PC-3 (cell line): ENCODE data around the gene C4orf36. TPM values are rescaled to one million over a fixed set of nuclear protein-coding genes. Genes with fewer than 3 reads are reported as not detected.

Source experiments
- ATAC-seq: fragments of 200-7000 bp; cut with Tn5 transposase; 2 replicates; pipeline ENCODE4 v1.9.1; 2020; ENCODE audit warnings: mild to moderate bottlenecking, moderate library complexity
- BruUV-seq: library from RNA; stranded (reverse); fragments of 400-500 nt; replicated peaks from 2 replicates; lab custom pipeline; 2021; lab: Mats Ljungman, UMichigan
- CTCF ChIA-PET: fragments of 300-600 bp; sonication (Branson Sonifier 250); formaldehyde crosslinking; loops from one replicate; lab custom pipeline; 2022; ENCODE audit warnings: antibody characterized with exemption; lab: Charles Lee
- POLR2A ChIA-PET: fragments of 300-600 bp; sonication (Branson Sonifier 250); formaldehyde crosslinking; loops from one replicate; lab custom pipeline; 2022; ENCODE audit warnings: antibody characterized with exemption; ENCODE audit not compliant: unreplicated experiment; lab: Charles Lee
- DNase-seq: peaks from one replicate; pipeline ENCODE4 v3.0.0-alpha.2; 2015
- H2AFZ ChIP-seq: fragments of 300-600 bp; sonication (generic); 2 replicates; pipeline ENCODE4 v1.6.0; 2016; ENCODE audit warnings: antibody characterized with exemption, low read length
- H3F3A ChIP-seq: fragments of 300-600 bp; sonication (generic); one replicate; pipeline ENCODE4 v1.6.0; 2017; ENCODE audit warnings: antibody characterized with exemption, low read length, control low read depth, mild to moderate bottlenecking; ENCODE audit not compliant: unreplicated experiment
- H3K27ac ChIP-seq: fragments of 300-600 bp; sonication (generic); 2 replicates; pipeline ENCODE4 v1.5.1; 2016; ENCODE audit warnings: mild to moderate bottlenecking, low read length
- H3K27me3 ChIP-seq: fragments of 300-600 bp; sonication (generic); 2 replicates; pipeline ENCODE4 v1.6.1; 2016; ENCODE audit warnings: low read length, mixed read lengths
- H3K36me3 ChIP-seq: fragments of 300-600 bp; sonication (generic); 2 replicates; pipeline ENCODE4 v1.6.1; 2016; ENCODE audit warnings: low read depth, mixed run types, low read length, mixed read lengths
- H3K4me1 ChIP-seq: fragments of 300-600 bp; sonication (generic); 2 replicates; pipeline ENCODE4 v1.5.1; 2016; ENCODE audit warnings: low read length; ENCODE audit not compliant: insufficient read depth
- H3K4me2 ChIP-seq: fragments of 300-600 bp; sonication (generic); 2 replicates; pipeline ENCODE4 v1.6.0; 2016; ENCODE audit warnings: low read length
- H3K4me3 ChIP-seq: fragments of 300-600 bp; sonication (generic); 2 replicates; pipeline ENCODE4 v1.5.1; 2016; ENCODE audit warnings: mild to moderate bottlenecking, low read length, mixed read lengths
- H3K79me2 ChIP-seq: fragments of 300-600 bp; sonication (generic); 2 replicates; pipeline ENCODE4 v1.6.1; 2017; ENCODE audit warnings: low read length, mixed read lengths
- H3K9ac ChIP-seq: fragments of 300-600 bp; sonication (generic); 2 replicates; pipeline ENCODE4 v1.6.0; 2016; ENCODE audit warnings: mild to moderate bottlenecking, low read length
- H3K9me2 ChIP-seq: fragments of 300-600 bp; sonication (generic); replicated peaks from 2 replicates; pipeline ENCODE4 v1.6.1; 2016; ENCODE audit warnings: mixed run types, low read length, mixed read lengths
- H3K9me3 ChIP-seq: fragments of 300-600 bp; sonication (generic); 2 replicates; pipeline ENCODE4 v1.6.1; 2016; ENCODE audit warnings: low read length, mixed read lengths
- H4K20me1 ChIP-seq: fragments of 300-600 bp; sonication (generic); 2 replicates; pipeline ENCODE4 v1.6.1; 2016; ENCODE audit warnings: low read length, mixed read lengths
- CTCF ChIP-seq: fragments of 300-600 bp; sonication (generic); conservative IDR thresholded peaks from 2 replicates; pipeline ENCODE4 v1.5.1; 2017; ENCODE audit warnings: antibody characterized with exemption, low read depth, mild to moderate bottlenecking, low read length
- EZH2 ChIP-seq: fragments of 300-600 bp; sonication (generic); IDR thresholded peaks from one replicate; pipeline ENCODE4 v1.6.1; 2017; ENCODE audit warnings: antibody characterized with exemption, mild to moderate bottlenecking, low read length; ENCODE audit not compliant: unreplicated experiment
- EZH2phosphoT487 ChIP-seq: fragments of 300-600 bp; sonication (generic); IDR thresholded peaks from 2 replicates; pipeline ENCODE4 v1.6.1; 2018; ENCODE audit warnings: mild to moderate bottlenecking, antibody characterized with exemption, low read length, borderline replicate concordance
- intact Hi-C: fragments of 100-400 bp; cut with micrococcal nuclease; formaldehyde crosslinking; loops from 2 replicates; pipeline ENCODE4 v1.9.0; 2023
- total RNA-seq: library from RNA; depleted of rRNA; stranded (reverse); fragments of >200 nt; gene quantifications from 2 replicates; pipeline ENCODE4 v1.2.3, GENCODE V29; 2014

C4orf36 gene
- total RNA-seq, 1 experiment from 2014 or later = 2.0 TPM

- ATAC-seq = no peak
- ChIA-PET CTCF (no interaction called here), POLR2A (no interaction called here)
- intact Hi-C loops = no loop called here
- Histone ChIP-seq H3K27ac (no peak overlapping the region), H3K9ac (no peak overlapping the region), H3K4me1 (no peaks in the 10 kb centered on the region), H3F3A (no peaks in the 10 kb centered on the region), H2AFZ (no peak overlapping the region), H3K4me3 (no peak overlapping the region), H3K27me3 (no peaks in the 10 kb centered on the region), H4K20me1 (no peaks in the 10 kb centered on the region), H3K4me2 (no peak overlapping the region), H3K9me3 (no peaks in the 10 kb centered on the region), H3K79me2 (no peaks in the 10 kb centered on the region), H3K36me3 (no peaks in the 10 kb centered on the region), H3K9me2 (no peaks in the 10 kb centered on the region)
- TF ChIP-seq CTCF = no peak
- TF ChIP-seq EZH2phosphoT487 = no peak
- no peak for TF ChIP-seq EZH2
- BruUV-seq = no TSS peak
- DNase-seq = no peak
Observed at GRCh38 chr4:86870442-86871069, 21.7 kb downstream of the C4orf36 start.

- no peaks in the 10 kb centered on the region for H3K36me3 ChIP-seq
- no peaks in the 10 kb centered on the region for H3F3A ChIP-seq
- no peaks in the 10 kb centered on the region for H3K79me2 ChIP-seq
- TF ChIP-seq CTCF (no peak), EZH2 (no peak), EZH2phosphoT487 (no peak)
- ChIA-PET POLR2A (no interaction called here), CTCF (no interaction called here)
- peak overlapping the region; percentile 72 for H3K4me2 ChIP-seq
- no peak overlapping the region for H2AFZ ChIP-seq
- peak; percentile 58 for ATAC-seq
- BruUV-seq = no TSS peak
- H3K9me2 ChIP-seq = no peaks in the 10 kb centered on the region
- H3K9me3 ChIP-seq = no peaks in the 10 kb centered on the region
- H3K9ac ChIP-seq = no peak overlapping the region
- peaks cover 35% of the 10 kb centered on the region for H3K4me1 ChIP-seq
- H4K20me1 ChIP-seq = no peaks in the 10 kb centered on the region
- peak; percentile 72 for DNase-seq
- no peaks in the 10 kb centered on the region for H3K27me3 ChIP-seq
- intact Hi-C loops = loop anchor here (2.0 kb wide), 1 partner anchor 37 kb away; no protein-coding TSS in a partner anchor
- peak overlapping the region; percentile 60; the same call in 1 of the 2 replicates for H3K27ac ChIP-seq
- no peak overlapping the region for H3K4me3 ChIP-seq
Observed at GRCh38 chr4:86857341-86858052, 34.7 kb downstream of the C4orf36 start.

GRCh38 chr4:86856896-86857295, 35.3 kb downstream of the C4orf36 start:
- Histone ChIP-seq H3K9ac (no peak overlapping the region), H3K9me3 (no peaks in the 10 kb centered on the region), H3F3A (no peaks in the 10 kb centered on the region), H3K4me2 (peak overlapping the region; percentile 72), H3K36me3 (no peaks in the 10 kb centered on the region), H3K27ac (peak overlapping the region; percentile 60), H3K4me3 (no peak overlapping the region), H4K20me1 (no peaks in the 10 kb centered on the region), H3K9me2 (no peaks in the 10 kb centered on the region), H2AFZ (no peak overlapping the region), H3K79me2 (no peaks in the 10 kb centered on the region), H3K27me3 (no peaks in the 10 kb centered on the region), H3K4me1 (peaks cover 35% of the 10 kb centered on the region)
- TF ChIP-seq EZH2phosphoT487 = no peak
- TF ChIP-seq EZH2 = no peak
- no peak for TF ChIP-seq CTCF
- ATAC-seq = no peak
- DNase-seq = peak; percentile 22
- no TSS peak for BruUV-seq
- CTCF ChIA-PET = no interaction called here
- intact Hi-C loops = loop anchor here (2.0 kb wide), 1 partner anchor 38 kb away; no protein-coding TSS in a partner anchor
- POLR2A ChIA-PET = no interaction called here
